Fibroblast of peridontal ligament (primary cell): Measurements from ENCODE around the gene HOXA3.

Experiments
- DNase-seq: peaks from one replicate; pipeline ENCODE4 v3.0.0-alpha.2; 2010; ENCODE audit errors: extremely low read depth

The HOXA3 gene

DNA sequence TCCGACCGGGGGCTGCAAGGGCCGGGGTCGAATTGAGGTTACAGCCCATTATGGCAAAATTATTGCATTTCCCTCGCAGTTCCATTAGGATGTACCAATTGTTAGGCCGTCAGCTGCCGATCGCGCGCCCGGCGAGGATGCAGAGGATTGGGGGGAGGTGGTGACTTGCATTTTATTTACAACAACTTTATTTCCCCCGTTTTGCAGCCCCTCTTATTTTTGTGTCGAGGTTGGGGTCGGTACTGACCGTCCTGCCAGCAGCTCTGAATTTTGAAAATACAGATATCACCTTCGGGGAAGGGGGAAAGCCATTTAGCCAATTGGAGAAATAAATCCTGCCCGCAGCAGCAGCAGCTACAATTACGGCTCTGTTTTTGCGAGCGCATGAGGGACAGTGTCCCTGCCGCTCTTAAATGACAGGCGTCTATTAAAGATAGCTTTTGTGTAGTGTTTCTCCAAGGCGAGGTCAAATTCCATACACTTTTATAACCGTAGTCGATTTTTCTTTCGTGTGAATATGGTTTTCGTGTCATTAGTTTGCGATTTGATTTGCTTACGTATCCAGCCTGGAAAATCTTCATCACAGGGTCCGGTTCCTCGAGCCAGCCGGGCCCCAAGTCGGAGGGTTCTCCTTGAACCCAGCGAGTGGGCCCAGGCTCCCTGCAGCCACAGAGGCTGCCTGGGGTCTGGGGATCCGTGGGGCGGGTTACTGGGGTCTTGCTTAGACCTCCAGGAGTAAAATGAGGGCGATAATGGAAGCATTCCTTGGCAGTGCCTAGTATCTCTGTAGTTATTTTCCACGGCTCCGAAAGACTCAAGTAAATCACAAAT lies 8.2 kb downstream of the HOXA3 start:
- no peak for DNase-seq

DNA sequence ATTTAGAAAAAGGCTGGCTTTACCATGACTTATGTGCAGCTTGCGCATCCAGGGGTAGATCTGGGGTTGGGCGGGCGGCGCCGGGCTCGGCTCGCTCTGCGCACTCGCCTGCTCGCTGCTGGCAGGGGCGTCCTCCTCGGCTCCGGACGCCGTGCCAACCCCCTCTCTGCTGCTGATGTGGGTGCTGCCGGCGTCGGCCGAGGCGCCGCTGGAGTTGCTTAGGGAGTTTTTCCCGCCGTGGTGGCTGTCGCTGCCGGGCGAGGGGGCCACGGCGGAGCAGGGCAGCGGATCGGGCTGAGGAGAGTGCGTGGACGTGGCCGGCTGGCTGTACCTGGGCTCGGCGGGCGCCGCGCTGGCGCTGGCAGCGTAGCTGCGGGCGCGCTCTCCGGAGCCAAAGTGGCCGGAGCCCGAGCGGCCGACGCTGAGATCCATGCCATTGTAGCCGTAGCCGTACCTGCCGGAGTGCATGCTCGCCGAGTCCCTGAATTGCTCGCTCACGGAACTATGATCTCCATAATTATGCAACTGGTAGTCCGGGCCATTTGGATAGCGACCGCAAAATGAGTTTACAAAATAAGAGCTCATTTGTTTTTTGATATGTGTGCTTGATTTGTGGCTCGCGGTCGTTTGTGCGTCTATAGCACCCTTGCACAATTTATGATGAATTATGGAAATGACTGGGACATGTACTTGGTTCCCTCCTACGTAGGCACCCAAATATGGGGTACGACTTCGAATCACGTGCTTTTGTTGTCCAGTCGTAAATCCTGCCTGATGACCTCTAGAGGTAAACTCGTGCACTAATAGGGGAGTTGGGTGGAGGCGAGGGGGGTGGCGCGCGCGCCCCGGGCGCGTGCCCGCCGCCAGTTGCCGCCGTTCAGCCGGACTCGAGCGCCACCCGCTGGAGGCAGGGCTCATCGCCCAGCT lies 9.1 kb downstream of the HOXA3 start, which contains the start of gene HOXA5:
TSS of gene HOXA5 (minus strand) at position 659 of the 927 bp plus-strand sequence. CDS start at position 585, 74 bp downstream.
- DNase-seq: no peak

DNA sequence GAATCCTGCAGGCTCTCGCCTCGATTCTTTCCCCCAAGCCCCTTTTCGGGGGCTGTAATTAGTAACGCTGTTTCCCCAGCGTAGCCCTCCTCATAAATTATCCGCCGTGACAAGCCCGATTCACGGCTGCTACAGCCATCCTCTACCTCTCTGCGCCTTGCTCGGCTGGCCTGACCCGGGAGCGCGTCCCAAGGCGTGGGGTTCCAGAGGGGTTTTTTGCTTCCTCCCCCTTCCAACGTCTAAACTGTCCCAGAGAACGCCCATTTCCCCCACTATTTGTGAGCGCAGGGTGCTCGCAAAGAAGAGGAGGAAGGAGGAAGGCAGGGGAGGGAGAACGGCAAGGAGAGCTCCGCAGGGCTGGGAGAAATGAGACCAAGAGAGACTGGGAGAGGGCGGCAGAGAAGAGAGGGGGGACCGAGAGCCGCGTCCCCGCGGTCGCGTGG lies 9.8 kb downstream of the HOXA3 start:
- DNase-seq: no peak

DNA sequence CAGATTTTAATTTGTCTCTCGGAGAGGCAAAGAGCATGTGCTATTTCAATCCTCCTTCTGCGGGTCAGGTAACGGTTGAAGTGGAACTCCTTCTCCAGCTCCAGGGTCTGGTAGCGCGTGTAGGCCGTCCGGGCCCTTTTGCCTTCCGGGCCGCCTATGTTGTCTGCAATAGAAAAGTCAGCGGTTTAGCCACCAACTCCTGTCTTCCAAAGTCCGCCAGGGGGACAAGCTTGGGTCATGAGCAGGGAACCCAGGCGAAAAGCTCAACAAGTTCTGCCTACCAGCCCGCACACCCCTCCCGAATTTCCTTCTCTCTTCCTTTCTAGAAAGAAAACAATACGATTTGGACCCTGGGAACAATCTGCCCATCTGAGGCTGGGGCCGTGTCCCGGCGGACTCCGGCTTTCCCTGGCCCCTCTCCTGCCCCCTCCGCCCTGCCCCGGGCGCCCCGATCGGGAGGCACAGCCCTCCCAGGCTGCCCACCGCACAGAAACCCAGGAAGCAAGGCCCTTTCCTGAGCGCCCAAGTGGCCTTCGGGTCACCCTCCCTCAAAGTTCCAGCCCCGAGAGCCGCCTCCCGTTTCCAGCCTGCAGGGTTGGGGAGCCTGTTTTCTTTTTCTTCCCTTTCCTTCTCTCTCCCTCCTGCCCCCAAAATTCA lies 10.3 kb downstream of the HOXA3 start:
- DNase-seq: no peak

DNA sequence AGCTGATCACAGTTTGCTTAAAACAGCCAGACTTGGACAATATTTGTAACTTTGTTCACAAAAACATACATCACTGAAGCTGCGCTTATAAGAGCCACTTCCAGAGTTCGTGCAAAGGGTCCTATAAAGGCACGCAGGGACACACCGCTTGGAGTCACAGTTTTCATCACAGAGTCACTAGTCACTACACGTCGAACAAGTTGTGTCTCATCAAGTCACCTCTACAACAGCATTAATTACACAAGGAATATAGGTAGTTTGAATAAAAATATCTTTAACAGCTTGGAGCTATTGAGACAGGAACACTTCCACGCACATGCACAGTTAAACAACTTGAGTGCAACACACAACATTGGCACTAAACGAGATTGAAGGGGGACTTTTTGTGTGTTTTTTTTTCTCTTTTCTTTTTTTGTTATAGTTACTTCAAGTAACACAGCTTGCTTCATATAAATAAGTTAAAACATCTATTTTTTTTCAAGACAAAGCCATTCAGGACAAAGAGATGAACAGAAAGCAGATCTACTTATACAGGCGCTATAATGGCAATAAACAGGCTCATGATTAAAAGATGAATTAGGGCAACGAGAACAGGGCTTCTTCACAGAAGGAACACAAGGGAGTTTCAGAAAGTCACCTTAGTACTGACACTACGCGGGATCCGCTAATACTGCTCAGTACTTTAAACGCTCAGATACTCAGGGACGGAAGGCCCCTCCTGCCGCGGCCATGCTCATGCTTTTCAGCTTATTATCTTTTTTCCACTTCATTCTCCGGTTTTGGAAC lies 11.1 kb downstream of the HOXA3 start:
- no peak for DNase-seq

DNA sequence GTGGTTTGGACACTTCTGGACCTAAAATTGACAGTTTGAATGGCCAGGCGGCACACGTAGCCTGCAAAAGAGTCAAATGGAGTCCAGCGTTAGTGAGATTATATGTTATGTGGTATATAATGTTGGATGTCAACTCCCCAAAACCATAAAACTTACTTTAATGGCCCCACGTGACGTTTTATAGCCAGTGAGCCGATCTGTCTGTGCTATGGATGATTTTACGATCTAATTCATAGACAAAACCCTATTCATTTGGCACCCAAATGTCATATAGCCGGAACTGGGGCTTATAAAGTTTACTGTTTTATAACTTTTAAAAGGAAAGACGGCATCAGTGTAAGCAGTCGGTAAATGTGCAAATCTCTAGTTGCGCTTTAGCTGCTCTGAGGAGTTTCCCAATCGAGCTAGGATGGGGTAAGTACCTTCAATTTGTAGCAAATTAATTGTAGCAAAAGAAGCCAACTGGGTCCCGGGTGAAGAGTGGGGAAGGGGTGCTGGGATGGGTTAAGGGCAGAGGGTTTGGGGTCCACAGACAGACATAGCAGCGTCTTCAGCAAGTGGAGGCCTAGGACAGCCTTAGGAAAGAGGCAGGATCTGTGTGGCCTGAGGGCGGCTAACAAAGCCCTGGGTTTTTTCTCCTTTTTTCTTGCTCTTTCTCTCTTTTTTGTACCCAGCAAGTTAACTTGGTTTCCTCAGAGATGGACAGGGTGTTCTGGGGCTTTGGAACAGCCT lies 12.1 kb downstream of the HOXA3 start:
- no peak for DNase-seq

DNA sequence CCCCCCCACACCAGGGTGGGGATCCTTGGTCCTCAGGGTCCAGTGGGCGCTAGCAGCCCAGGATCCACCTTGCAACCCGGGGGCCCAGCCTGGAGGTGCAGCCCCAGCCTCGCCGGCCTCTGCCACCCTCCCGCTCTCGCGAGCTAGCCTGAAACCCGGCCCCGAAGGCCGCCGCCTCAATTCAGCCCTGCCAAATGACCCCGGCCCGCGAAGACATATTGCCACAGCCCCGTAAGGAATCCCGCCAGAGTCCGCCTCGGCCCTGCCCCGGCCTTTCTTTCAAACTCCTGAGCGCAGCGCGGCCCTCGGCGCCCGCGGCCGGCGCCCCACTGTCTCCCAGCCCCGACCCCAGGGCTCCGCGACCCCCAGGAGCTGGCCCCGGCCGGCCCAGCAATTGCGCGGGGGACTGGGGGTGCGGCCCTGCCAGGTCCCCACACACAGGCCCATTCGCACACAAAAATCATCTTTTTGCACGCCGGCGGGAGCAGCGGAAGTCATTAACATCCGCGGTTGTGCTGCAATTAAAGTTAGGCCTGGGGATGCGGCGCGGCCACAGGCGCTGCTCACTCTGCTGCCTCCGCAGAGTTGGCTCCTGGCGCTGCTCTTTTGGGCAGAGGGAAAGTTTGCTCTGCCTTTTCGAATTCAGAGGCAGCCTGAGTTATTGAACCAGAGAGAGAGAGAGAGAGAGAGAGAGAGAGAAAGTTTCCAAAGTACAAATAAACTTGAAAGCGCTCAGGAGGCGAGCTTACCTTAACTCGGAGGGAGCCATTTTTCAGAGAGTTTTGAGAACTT lies 12.9 kb downstream of the HOXA3 start:
- DNase-seq: no peak

DNA sequence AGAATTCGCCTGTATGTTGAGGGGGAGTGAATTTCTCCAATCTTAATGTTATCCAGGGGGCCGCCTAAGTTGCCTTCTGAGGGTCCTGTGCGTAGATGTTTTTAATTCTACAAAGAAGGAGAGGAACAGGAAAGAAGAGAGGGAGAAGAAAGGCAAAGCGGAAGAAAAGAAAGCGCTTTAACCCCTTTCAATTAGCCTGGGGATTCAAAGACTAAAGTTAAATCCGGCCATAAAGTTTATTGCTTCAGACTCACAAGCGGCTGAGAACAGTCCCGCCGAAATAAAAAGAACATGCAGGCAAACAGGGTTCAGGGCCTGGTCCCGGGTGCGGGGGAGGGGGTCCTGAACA lies 13.4 kb downstream of the HOXA3 start:
- DNase-seq: no peak

DNA sequence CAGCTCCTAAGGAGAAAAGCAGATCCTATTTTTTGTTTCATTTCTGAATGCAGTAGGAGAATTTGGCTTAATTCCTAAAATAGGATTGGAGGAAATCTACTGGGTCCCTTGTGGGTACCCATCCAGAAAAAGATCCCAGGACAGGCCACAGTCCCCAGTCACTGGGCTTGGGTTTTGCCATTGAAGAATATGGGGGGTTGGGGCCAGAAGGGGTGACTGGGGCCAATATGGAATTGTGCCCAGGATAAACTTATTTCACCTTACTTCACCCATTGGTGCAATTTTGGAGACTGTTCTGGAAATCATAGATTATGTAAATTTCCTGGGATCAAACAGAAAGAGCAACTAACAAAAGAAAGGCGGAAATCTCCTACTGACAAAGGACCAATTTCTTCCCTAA lies 13.9 kb downstream of the HOXA3 start:
- DNase-seq: no peak

DNA sequence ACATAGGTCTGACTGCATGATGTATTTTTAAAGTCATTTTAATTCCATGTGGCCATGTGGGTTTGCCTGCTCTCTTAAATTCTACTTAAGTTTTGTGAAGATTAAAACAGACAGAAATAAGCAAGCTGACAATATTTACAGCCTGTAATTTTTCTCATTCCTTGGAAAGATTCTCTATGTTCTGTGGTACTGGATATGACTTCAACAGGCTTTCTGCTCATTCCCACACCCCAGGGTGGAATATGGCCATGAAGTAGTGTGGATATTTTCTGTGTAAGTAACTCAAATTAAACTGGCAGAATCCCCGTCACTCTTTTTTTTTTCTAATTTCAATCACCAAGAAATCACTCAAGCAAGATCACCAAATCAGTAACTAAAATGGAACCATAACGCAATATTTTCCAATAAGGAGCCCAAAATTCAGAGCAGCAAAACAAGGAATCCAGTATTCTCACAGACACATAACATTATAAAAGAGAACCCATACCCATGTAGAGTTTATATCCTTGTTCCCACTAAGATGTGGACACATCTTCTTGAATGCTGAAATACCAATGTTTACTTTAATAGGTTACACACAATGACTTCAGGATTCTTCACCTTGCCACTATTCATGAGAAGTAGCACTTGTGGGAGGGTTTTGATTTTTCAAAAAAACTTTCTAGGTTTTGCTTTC lies 14.6 kb downstream of the HOXA3 start:
- DNase-seq: no peak

DNA sequence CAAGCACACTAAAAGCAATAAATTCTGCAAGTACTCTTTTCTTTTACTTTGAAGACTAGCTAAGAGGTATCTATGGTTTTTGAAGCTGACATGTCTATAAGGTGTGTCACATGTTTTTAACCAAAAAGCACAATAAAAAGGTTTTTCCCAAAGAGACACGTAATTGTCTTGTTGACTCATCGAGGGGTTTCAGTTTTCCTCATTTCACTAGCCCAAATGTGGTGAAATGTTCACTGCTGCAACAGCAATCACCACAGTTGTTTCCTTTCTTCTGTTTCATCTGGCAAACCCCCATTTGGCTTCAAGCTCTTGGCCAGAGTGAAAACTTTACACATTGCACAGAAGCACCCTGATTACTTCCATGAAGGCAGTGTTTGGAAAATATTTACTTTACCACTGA lies 18.0 kb downstream of the HOXA3 start:
- peak; percentile 5 for DNase-seq

DNA sequence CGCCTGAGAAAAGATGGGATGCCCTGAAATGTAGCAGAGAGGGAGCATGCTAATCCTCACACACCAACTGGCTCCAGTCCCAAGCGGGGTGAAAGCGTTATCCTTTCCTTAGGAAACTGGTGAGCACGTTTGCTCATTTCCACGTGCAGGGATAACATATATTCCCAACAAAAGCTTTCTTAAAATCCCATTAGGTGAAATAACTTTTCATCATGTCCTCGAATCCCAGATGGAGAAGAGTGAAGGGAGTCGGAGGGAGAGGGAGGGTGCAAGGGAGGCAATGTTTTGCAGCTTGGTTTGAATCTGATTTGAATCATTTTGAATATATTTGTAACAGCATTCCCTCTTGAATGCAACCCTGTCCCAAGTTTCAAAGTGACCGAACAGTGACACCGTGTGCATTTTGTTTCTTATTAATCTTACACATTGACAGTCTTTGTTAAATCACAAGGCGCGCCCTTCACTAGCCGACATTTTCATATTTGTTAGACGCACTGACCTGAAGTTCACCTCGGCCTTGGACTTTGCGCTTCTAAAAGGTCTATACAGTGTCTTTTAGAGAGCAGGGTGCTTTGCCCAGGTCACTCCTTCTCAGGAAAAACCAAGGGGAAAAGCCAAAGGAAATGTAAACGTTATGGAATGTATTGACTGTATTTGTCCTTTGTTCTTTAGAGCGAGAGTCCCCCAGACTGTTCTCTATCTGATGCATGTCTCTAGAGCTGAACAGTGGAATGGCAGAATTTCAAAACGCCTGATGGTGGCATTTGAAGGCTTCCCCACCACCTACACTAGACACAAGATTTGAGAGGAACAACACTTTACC lies 18.8 kb downstream of the HOXA3 start:
- DNase-seq: no peak

DNA sequence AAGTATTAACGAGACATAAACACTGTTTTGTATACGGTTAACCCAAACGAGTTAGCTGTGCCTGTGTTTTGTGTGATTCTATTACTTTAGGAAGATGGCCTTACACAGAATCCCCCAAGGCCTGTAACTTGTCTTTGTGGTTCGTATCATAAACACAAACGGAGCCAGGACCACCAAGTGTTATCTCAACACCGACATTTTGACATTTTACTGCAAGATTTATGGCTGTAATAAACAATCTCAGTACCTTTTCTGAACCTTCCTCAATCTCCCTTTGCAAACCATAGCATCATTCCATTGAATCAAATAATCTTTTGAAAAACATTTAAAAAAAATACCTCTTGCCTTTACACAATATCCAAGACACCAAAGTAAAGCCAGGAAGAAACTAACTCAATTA lies 19.4 kb downstream of the HOXA3 start:
- no peak for DNase-seq

DNA sequence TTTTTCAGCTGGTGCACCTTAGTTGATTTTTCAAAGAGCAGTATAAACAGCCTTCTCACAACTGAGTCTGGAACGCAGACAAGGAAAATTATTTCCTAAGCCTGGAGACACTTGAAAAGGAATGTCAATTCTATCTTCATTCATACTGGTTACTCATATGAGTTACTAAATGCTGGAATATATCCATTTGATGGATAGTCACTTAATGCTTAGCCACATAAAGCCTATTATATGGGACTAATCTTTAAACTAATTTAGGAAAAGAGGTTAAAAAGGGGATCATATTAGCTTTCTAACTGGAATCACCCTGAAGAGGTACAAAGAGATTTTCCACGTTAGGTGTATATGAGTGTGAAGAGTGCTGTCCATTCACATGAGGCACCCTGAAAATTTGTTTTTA lies 20.2 kb downstream of the HOXA3 start:
- DNase-seq: no peak

DNA sequence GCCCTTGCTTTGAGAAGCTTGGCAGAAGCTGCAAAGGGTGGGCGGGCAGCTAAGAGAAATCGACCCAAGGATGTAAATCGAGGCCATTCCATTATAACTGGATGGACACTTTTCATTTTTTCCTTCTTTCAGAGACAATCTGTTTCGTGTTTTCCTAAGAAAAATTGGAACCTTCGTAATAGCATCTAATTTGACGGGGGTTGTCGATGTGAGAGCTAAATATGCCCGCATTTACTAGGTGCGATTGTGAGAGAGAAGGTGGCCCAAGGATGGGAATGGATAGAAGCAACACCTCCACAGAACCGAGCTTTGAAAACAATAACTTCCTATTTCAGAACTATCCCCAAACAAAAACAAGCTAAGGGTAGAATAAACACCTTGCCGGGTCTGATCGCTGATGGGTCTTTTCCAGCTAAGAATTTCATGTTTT lies 21.0 kb downstream of the HOXA3 start:
- no peak for DNase-seq

DNA sequence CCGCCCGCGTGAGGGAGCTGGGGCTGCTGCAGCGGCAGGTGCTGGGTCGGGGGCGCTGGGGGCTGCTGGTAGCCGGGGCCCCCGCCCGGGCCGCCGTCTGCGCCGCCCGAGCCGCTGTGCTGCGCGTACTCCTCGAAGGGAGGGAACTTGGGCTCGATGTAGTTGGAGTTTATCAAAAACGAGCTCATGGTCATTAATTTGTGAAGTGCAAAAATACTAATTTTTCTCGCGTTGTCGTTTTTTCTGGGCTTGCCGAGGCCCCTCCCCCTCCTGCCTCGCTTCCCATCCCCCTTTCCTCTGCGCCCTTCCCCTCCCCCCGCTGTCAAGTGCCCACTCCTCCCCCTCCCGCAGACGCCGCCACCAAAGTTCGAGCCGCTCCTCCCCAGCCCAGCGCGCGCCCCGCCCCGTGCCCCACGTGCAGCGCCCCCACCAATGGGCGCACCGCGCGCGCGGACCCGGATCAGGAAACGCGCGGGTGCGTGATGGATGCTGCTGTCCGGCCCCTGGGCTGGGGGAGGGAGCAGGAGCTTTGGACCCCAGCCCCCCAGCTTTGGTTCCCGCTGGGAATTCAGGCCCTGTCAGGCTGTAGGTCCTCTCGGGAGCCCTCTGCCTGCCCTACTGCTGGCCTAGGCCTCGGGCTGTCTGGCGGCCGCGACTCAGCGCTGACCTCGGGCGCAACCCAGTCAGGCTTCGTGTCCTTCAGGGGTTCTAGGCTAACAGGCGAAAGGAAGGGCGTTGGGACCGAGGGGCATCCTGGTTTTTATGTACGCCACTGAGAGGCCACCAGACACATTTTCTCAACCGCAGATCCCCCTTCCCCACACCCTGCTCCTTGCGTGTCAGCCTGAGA lies 21.6 kb downstream of the HOXA3 start, which contains the start of gene HOXA4:
TSS of gene HOXA4 (minus strand) at position 218 of the 850 bp plus-strand sequence. CDS start at position 194, 24 bp downstream.
- no peak for DNase-seq
